Astrocyte of the cerebellum (primary cell): ENCODE data around the gene FSHB.
"Not testable (repeated sequence)": the region's sequence is repeated elsewhere in the genome, so short reads cannot be mapped to it uniquely, and the experiment has no call there.

Source experiments
- DNase-seq: peaks from one replicate; pipeline ENCODE4 v3.0.0-alpha.2; 2011; ENCODE audit warnings: low read depth
- H3K4me3 ChIP-seq: 2 replicates; pipeline ENCODE4 v1.5.1; 2011; ENCODE audit warnings: mild to moderate bottlenecking, low read depth, low read length, moderate library complexity
- CTCF ChIP-seq: IDR thresholded peaks from 2 replicates; pipeline ENCODE4 v1.5.1; 2012; ENCODE audit warnings: low read length, low read depth, moderate library complexity, mild to moderate bottlenecking; ENCODE audit errors: missing control alignments
- in situ Hi-C: cut with HindIII; loops from 2 replicates; pipeline ENCODE4 v1.10.0; 2017; ENCODE audit warnings: low sequenced_read_pairs

Gene FSHB

GRCh38 chr11:30230714-30231113 is at the start of gene FSHB:
Gene FSHB, plus strand, starts transcription at chr11:30231014. Its CDS starts 889 bp downstream, at chr11:30231903.
- no peak for DNase-seq
- in situ Hi-C loops, result no loop called here
- no peak within 1 kb of the TSS for H3K4me3 ChIP-seq
- TF ChIP-seq CTCF, result no peak

GRCh38 chr11:30186748-30187147 is 44.1 kb upstream of the FSHB start:
- no peak for DNase-seq
- TF ChIP-seq CTCF, result no peak
- in situ Hi-C loops, result no loop called here
- H3K4me3 ChIP-seq, result no peak overlapping the region

GRCh38 chr11:30192620-30193019 is 38.2 kb upstream of the FSHB start:
- no peak for DNase-seq
- no peak overlapping the region for H3K4me3 ChIP-seq
- TF ChIP-seq CTCF, result no peak
- in situ Hi-C loops, result no loop called here

- peak; percentile 95 for TF ChIP-seq CTCF
- in situ Hi-C loops, result no loop called here
- H3K4me3 ChIP-seq, result no peak overlapping the region
- peak; percentile 29 for DNase-seq
Observed at GRCh38 chr11:30196400-30197206, 34.2 kb upstream of the FSHB start.

- no peak for DNase-seq
- TF ChIP-seq CTCF, result no peak
- H3K4me3 ChIP-seq, result no peak overlapping the region
- in situ Hi-C loops, result no loop called here
Observed at GRCh38 chr11:30197869-30198268, 32.9 kb upstream of the FSHB start.

- DNase-seq, in situ Hi-C loops, H3K4me3 ChIP-seq: not testable (repeated sequence)
Observed at GRCh38 chr11:30202989-30203388, 27.8 kb upstream of the FSHB start.

GRCh38 chr11:30203850-30204249 is 27.0 kb upstream of the FSHB start:
- in situ Hi-C loops, result no loop called here
- no peak for TF ChIP-seq CTCF
- H3K4me3 ChIP-seq, result no peak overlapping the region
- DNase-seq, result no peak
